CD4-positive, alpha-beta memory T cell (primary cell): ENCODE results near the gene VWDE. TPM values are rescaled to one million over a fixed set of nuclear protein-coding genes. Genes with fewer than 3 reads are reported as not detected.
"Not testable (repeated sequence)": the region's sequence is repeated elsewhere in the genome, so short reads cannot be mapped to it uniquely, and the experiment has no call there.

ENCODE experiments used
- CTCF ChIA-PET: fragments of 350-600 bp; sonication (Branson Sonifier 250); formaldehyde crosslinking; loops from one replicate; lab custom pipeline; 2021; ENCODE audit warnings: inconsistent platforms; ENCODE audit not compliant: partially characterized antibody; lab: Charles Lee
- POLR2A ChIA-PET: fragments of 350-600 bp; sonication (Branson Sonifier 250); formaldehyde crosslinking; loops from one replicate; lab custom pipeline; 2021; ENCODE audit not compliant: partially characterized antibody; lab: Charles Lee
- DNase-seq, 5 donors: peaks; one replicate each; pipeline versions ENCODE4 v3.0.0 to v3.0.0-alpha.2; 2020 to 2022; ENCODE audit warnings: mixed read lengths in 1 of 5
- H3K27ac ChIP-seq: one replicate; pipeline ENCODE4 v1.7.0; 2013; ENCODE audit warnings: low read depth, low read length
- H3K27me3 ChIP-seq: 2 replicates; pipeline ENCODE4 v1.7.0; 2013; ENCODE audit warnings: mild to moderate bottlenecking, low read length, moderate library complexity; ENCODE audit not compliant: insufficient read depth
- H3K36me3 ChIP-seq: 2 replicates; pipeline ENCODE4 v1.7.0; 2013; ENCODE audit warnings: mild to moderate bottlenecking, low read length, moderate library complexity; ENCODE audit not compliant: insufficient read depth
- H3K4me1 ChIP-seq: 2 replicates; pipeline ENCODE4 v1.7.0; 2013; ENCODE audit warnings: mild to moderate bottlenecking, low read length, moderate library complexity; ENCODE audit not compliant: insufficient read depth
- H3K4me3 ChIP-seq, 2 donors: one replicate each; pipeline ENCODE4 v1.7.0; 2013; ENCODE audit warnings: low read length in 2 of 2, mild to moderate bottlenecking in 1 of 2
- H3K9me3 ChIP-seq, 2 donors: one replicate each; pipeline ENCODE4 v1.7.0; 2013; ENCODE audit warnings: low read length in 2 of 2, control low read depth in 1 of 2; ENCODE audit not compliant: control insufficient read depth in 1 of 2
- H3K27ac Mint-ChIP-seq, 7 donors: one replicate each; pipeline ENCODE4 v1.8.0; 2020 to 2021; ENCODE audit warnings: mixed read lengths in 7 of 7, mild to moderate bottlenecking in 6 of 7, inconsistent platforms in 3 of 7, moderate library complexity in 3 of 7
- H3K27me3 Mint-ChIP-seq, 2 donors: one replicate each; pipeline ENCODE4 v1.8.0; 2020 to 2021; ENCODE audit warnings: mixed read lengths in 2 of 2
- H3K36me3 Mint-ChIP-seq, 2 donors: one replicate each; pipeline ENCODE4 v1.8.0; 2020 to 2021; ENCODE audit warnings: mixed read lengths in 2 of 2, inconsistent platforms in 1 of 2, mild to moderate bottlenecking in 1 of 2
- H3K4me1 Mint-ChIP-seq, 4 donors: one replicate each; pipeline ENCODE4 v1.8.0; 2020 to 2021; ENCODE audit warnings: mixed read lengths in 4 of 4, mild to moderate bottlenecking in 1 of 4
- H3K4me3 Mint-ChIP-seq, 8 donors: one replicate each; pipeline ENCODE4 v1.8.0; 2020 to 2021; ENCODE audit warnings: mixed read lengths in 8 of 8, mild to moderate bottlenecking in 7 of 8, moderate library complexity in 6 of 8, inconsistent platforms in 3 of 8
- H3K9me3 Mint-ChIP-seq, 8 donors: one replicate each; pipeline ENCODE4 v1.8.0; 2020 to 2021; ENCODE audit warnings: mixed read lengths in 8 of 8, mild to moderate bottlenecking in 5 of 8, inconsistent platforms in 3 of 8, moderate library complexity in 1 of 8
- intact Hi-C: fragments of 100-400 bp; cut with micrococcal nuclease; formaldehyde crosslinking; loops from one replicate; pipeline ENCODE4 v1.15.1; 2023
- polyA plus RNA-seq, 2 donors: library from polyadenylated mRNA; unstranded; fragments of 300-500 nt; fragmentation: Illumina TruSeq; gene quantifications; one replicate each; pipeline ENCODE4 v1.2.3, GENCODE V29; 2021
- total RNA-seq, 2 experiments: library from RNA; stranded (reverse); gene quantifications; one replicate each; pipeline ENCODE4 v1.2.3, GENCODE V29; 2021

The VWDE gene
- total and polyA plus RNA-seq, 4 experiments from 2014 or later = 0.26 to 9.0 (median 8.9) TPM; not detected in 1

DNA sequence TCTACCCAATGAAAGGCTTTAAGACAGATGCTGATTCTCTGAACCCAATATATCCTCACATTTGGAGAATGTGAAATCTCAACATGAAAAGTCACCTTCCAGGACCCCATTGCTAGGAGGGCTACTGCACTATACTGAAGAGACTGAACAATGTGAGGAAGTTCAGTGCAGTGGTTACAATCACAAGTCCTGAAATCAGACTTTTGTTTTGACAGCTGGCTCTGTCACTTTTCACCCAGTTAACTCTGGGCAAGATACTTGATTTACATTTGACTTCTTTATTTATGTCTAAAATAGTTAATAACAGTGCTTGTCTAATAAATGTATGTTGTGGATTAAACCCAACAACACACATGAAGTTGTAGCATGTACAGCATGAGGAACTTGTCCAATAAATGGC is 14.8 kb upstream of the VWDE start:
- Histone ChIP-seq H3K9me3 (no peaks in the 10 kb centered on the region), H3K27me3 (no peaks in the 10 kb centered on the region), H3K4me1 (no peaks in the 10 kb centered on the region), H3K36me3 (no peaks in the 10 kb centered on the region), H3K4me3 (no peak overlapping the region), H3K27ac (no peak overlapping the region)
- ChIA-PET POLR2A (no interaction called here), CTCF (no interaction called here)
- Mint-ChIP-seq H3K36me3 (no peaks in the 10 kb centered on the region), H3K9me3 (peaks cover 0 to under 1% (median 0%) of the 10 kb centered on the region in 8 donors), H3K4me1 (no peaks in the 10 kb centered on the region), H3K4me3 (no peak overlapping the region), H3K27ac (no peak overlapping the region), H3K27me3 (peaks cover 0 to 6% of the 10 kb centered on the region in 2 donors)
- intact Hi-C loops = no loop called here
- no peak for DNase-seq

- Mint-ChIP-seq H3K4me1 (no peaks in the 10 kb centered on the region), H3K27me3 (peaks cover 0 to 6% of the 10 kb centered on the region in 2 donors), H3K27ac (no peak overlapping the region), H3K9me3 (peaks cover 0 to 8% (median 1%) of the 10 kb centered on the region in 8 donors), H3K4me3 (no peak overlapping the region), H3K36me3 (no peaks in the 10 kb centered on the region)
- POLR2A ChIA-PET = no interaction called here
- intact Hi-C loops = no loop called here
- DNase-seq = no peak
- H3K4me3 ChIP-seq = no peak overlapping the region
- no peaks in the 10 kb centered on the region for H3K9me3 ChIP-seq
- H3K36me3 ChIP-seq = no peaks in the 10 kb centered on the region
- no peaks in the 10 kb centered on the region for H3K4me1 ChIP-seq
- CTCF ChIA-PET = no interaction called here
- H3K27ac ChIP-seq = no peak overlapping the region
- H3K27me3 ChIP-seq = no peaks in the 10 kb centered on the region
Measured at GRCh38 chr7:12415072-12415471, 11.4 kb upstream of the VWDE start.

GRCh38 chr7:12412407-12412806 is 8.7 kb upstream of the VWDE start:
- Mint-ChIP-seq H3K36me3 (no peaks in the 10 kb centered on the region), H3K4me3 (no peak overlapping the region), H3K9me3 (peaks cover 0 to 8% (median 2%) of the 10 kb centered on the region in 8 donors), H3K27me3 (peaks cover 0 to 4% of the 10 kb centered on the region in 2 donors), H3K4me1 (no peaks in the 10 kb centered on the region), H3K27ac (no peak overlapping the region)
- H3K4me3 ChIP-seq = no peak overlapping the region
- H3K36me3 ChIP-seq = no peaks in the 10 kb centered on the region
- no peak overlapping the region for H3K27ac ChIP-seq
- DNase-seq = no peak
- intact Hi-C loops = no loop called here
- H3K9me3 ChIP-seq = no peaks in the 10 kb centered on the region
- no peaks in the 10 kb centered on the region for H3K27me3 ChIP-seq
- no peaks in the 10 kb centered on the region for H3K4me1 ChIP-seq
- ChIA-PET CTCF (no interaction called here), POLR2A (no interaction called here)

- POLR2A ChIA-PET = no interaction called here
- Mint-ChIP-seq H3K9me3 (peaks cover 0 to 8% (median 3%) of the 10 kb centered on the region in 8 donors), H3K4me3 (no peak overlapping the region), H3K4me1 (no peaks in the 10 kb centered on the region), H3K27ac (no peak overlapping the region), H3K36me3 (no peaks in the 10 kb centered on the region), H3K27me3 (no peaks in the 10 kb centered on the region)
- H3K27ac ChIP-seq = no peak overlapping the region
- no peaks in the 10 kb centered on the region for H3K9me3 ChIP-seq
- no peaks in the 10 kb centered on the region for H3K27me3 ChIP-seq
- CTCF ChIA-PET = no interaction called here
- H3K4me3 ChIP-seq = no peak overlapping the region
- no peaks in the 10 kb centered on the region for H3K4me1 ChIP-seq
- intact Hi-C loops = no loop called here
- H3K36me3 ChIP-seq = no peaks in the 10 kb centered on the region
- no peak for DNase-seq
Measured at GRCh38 chr7:12410523-12410922, 6.9 kb upstream of the VWDE start.

DNA sequence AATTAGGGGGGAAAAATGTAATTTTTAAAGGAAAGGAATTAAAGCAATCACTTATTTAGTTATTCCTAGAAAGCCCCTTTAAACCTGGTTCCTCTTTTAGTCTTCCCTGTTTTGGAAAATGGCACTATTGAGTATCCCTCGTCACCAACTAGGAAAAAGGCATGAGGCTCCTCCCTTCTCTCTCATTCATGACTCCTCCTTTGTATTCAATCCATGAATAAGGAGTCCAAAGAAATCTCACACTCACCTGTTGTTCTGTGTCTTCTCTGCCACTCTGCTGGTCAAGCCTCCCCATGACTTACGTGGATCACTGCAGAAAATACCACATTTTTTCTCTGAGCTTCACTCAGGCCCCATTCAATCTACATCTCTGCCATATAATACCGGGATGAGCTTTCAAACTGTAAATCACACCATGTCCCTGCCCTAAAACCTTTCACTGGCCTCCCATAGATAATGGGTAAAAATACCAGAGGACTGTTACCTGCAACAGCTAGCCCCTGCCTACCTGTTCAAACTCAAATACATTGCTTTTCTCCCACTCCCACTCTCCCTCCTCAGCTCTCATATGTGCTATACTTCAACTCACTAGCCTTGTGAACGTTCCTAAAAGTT is 5.5 kb upstream of the VWDE start:
- H3K27ac Mint-ChIP-seq = no peak overlapping the region
- H3K4me1 Mint-ChIP-seq = peaks cover 0 to 6% (median 3%) of the 10 kb centered on the region in 4 donors
- no peak for DNase-seq
- Histone ChIP-seq H3K27me3 (no peaks in the 10 kb centered on the region), H3K4me1 (no peaks in the 10 kb centered on the region), H3K27ac (no peak overlapping the region), H3K4me3 (no peak overlapping the region), H3K9me3 (no peaks in the 10 kb centered on the region), H3K36me3 (no peaks in the 10 kb centered on the region)
- intact Hi-C loops = no loop called here
- H3K4me3 Mint-ChIP-seq = no peak overlapping the region
- peaks cover 0 to 1% of the 10 kb centered on the region in 2 donors for H3K27me3 Mint-ChIP-seq
- H3K36me3 Mint-ChIP-seq = no peaks in the 10 kb centered on the region
- ChIA-PET CTCF (interaction anchor here (0.9 kb wide), 1 partner anchor 49 kb away, joined by 3 read pairs; no protein-coding TSS in a partner anchor), POLR2A (no interaction called here)
- peaks cover 0 to 8% (median 3%) of the 10 kb centered on the region in 8 donors for H3K9me3 Mint-ChIP-seq

GRCh38 chr7:12407652-12408051 is 4.0 kb upstream of the VWDE start:
- POLR2A ChIA-PET, H3K4me3 Mint-ChIP-seq, H3K4me3 ChIP-seq: not testable (repeated sequence)

DNA sequence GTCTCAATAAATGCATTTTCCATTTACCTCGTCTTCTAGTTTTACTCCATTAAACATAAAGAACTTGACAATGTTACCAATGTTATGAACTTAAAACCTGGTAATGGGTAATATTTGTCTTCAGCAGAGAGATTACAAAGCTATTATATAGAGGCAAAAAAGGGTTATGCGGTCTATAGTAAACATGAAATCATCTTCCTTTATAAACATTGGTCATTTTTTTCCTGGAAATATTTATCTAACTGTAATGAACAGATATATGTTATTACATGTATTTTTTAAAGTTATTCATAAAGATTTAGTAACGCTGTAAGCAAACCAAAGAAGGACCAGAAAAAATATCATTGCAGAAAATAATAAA is 1.3 kb downstream of the VWDE start:
- DNase-seq = no peak
- no peak overlapping the region for H3K27ac Mint-ChIP-seq
- peaks cover 12 to 29% (median 17%) of the 10 kb centered on the region in 4 donors for H3K4me1 Mint-ChIP-seq
- ChIA-PET CTCF (no interaction called here), POLR2A (no interaction called here)
- intact Hi-C loops = loop anchor here (2.0 to 5.0 kb wide), 2 partner anchors 192 to 235 kb away; partner anchors contain the start of gene TMEM106B
- H3K9me3 Mint-ChIP-seq = peaks cover 0 to 14% (median 13%) of the 10 kb centered on the region in 8 donors
- peaks cover 4 to 7% of the 10 kb centered on the region in 2 donors for H3K36me3 Mint-ChIP-seq
- Histone ChIP-seq H3K36me3 (no peaks in the 10 kb centered on the region), H3K27me3 (no peaks in the 10 kb centered on the region), H3K9me3 (no peaks in the 10 kb centered on the region), H3K27ac (no peak overlapping the region), H3K4me1 (peaks cover 13% of the 10 kb centered on the region), H3K4me3 (no peak overlapping the region)
- peaks cover 8 to 9% of the 10 kb centered on the region in 2 donors for H3K27me3 Mint-ChIP-seq
- H3K4me3 Mint-ChIP-seq = peak overlapping the region in 3 of 8 donors; percentile 26 to 47 (median 34)

More at GRCh38 chr7:12407652-12408051, 4.0 kb upstream of the VWDE start:
- H3K9me3 ChIP-seq, H3K27ac ChIP-seq, intact Hi-C loops, H3K36me3 ChIP-seq, CTCF ChIA-PET, H3K27ac Mint-ChIP-seq, H3K27me3 ChIP-seq, DNase-seq, H3K9me3 Mint-ChIP-seq, H3K27me3 Mint-ChIP-seq, H3K36me3 Mint-ChIP-seq: not testable (repeated sequence)
- peaks cover 9 to 20% (median 16%) of the 10 kb centered on the region in 4 donors for H3K4me1 Mint-ChIP-seq
- peaks cover 12% of the 10 kb centered on the region for H3K4me1 ChIP-seq
